ENCODE measurements around the gene PCNX4. TPM values are rescaled to one million over a fixed set of nuclear protein-coding genes. Genes with fewer than 3 reads are reported as not detected.

Gene PCNX4
- total RNA-seq, 3 donors from 2014 or later: 23.7 to 32.0 (median 25.7) TPM

GRCh38 chr14:60160422-60160821 is 68.7 kb downstream of the PCNX4 start:
- TF ChIP-seq CTCF (IDR thresholded peaks at IDR 0.05): no peak
- no peak overlapping the region for H3K4me3 ChIP-seq
- ATAC-seq (no peak), DNase-seq (no peak)
- no peaks in the 10 kb centered on the region for H3K4me1 ChIP-seq (ENCODE audit: low read depth)
- H3K9me3 ChIP-seq: no peaks in the 10 kb centered on the region
- intact Hi-C loops (cut with DNase I, micrococcal nuclease): no loop called here
- H3K36me3 ChIP-seq (ENCODE audit: low read depth): no peaks in the 10 kb centered on the region

GRCh38 chr14:60161196-60162107 is 69.7 kb downstream of the PCNX4 start:
- no peak for ATAC-seq
- Histone ChIP-seq H3K4me3 (no peak overlapping the region), H3K36me3 (ENCODE audit: low read depth) (no peaks in the 10 kb centered on the region), H3K9me3 (no peaks in the 10 kb centered on the region), H3K4me1 (ENCODE audit: low read depth) (no peaks in the 10 kb centered on the region)
- intact Hi-C loops (cut with DNase I, micrococcal nuclease): no loop called here
- DNase-seq: no peak
- no peak for TF ChIP-seq CTCF (IDR thresholded peaks at IDR 0.05)

GRCh38 chr14:60163693-60164092 is 72.0 kb downstream of the PCNX4 start:
- H3K4me3 ChIP-seq: no peak overlapping the region
- no peak for DNase-seq
- no peaks in the 10 kb centered on the region for H3K9me3 ChIP-seq
- intact Hi-C loops (cut with DNase I, micrococcal nuclease): no loop called here
- no peak for ATAC-seq
- no peaks in the 10 kb centered on the region for H3K4me1 ChIP-seq (ENCODE audit: low read depth)
- H3K36me3 ChIP-seq (ENCODE audit: low read depth): no peaks in the 10 kb centered on the region
- no peak for TF ChIP-seq CTCF (IDR thresholded peaks at IDR 0.05)

GRCh38 chr14:60164404-60164711 is 72.6 kb downstream of the PCNX4 start:
- intact Hi-C loops (cut with DNase I, micrococcal nuclease): no loop called here
- Histone ChIP-seq H3K4me1 (ENCODE audit: low read depth) (no peaks in the 10 kb centered on the region), H3K36me3 (ENCODE audit: low read depth) (no peaks in the 10 kb centered on the region), H3K9me3 (no peaks in the 10 kb centered on the region), H3K4me3 (peak overlapping the region; percentile 84)
- ATAC-seq: peak; percentile 10
- TF ChIP-seq CTCF (IDR thresholded peaks at IDR 0.05): no peak
- DNase-seq: no peak

- peak; percentile 98 for ATAC-seq
- intact Hi-C loops (cut with DNase I, micrococcal nuclease): no loop called here
- no peaks in the 10 kb centered on the region for H3K36me3 ChIP-seq (ENCODE audit: low read depth)
Measured at GRCh38 chr14:60164712-60165546, 73.2 kb downstream of the PCNX4 start, which contains the start of gene DHRS7. Gene DHRS7, minus strand, starts transcription at chr14:60165398. Its CDS starts 89 bp downstream, at chr14:60165309.

More at GRCh38 chr14:60164712-60165546, 73.2 kb downstream of the PCNX4 start, which contains the start of gene DHRS7:
- no peak for TF ChIP-seq CTCF (IDR thresholded peaks at IDR 0.05)
- Histone ChIP-seq H3K4me1 (ENCODE audit: low read depth) (no peaks in the 10 kb centered on the region), H3K4me3 (peak within 1 kb of the TSS; percentile 84), H3K9me3 (no peaks in the 10 kb centered on the region)
- DNase-seq: peak; percentile 82 to 91 (median 89)

Measured in mucosa of descending colon (tissue), 3 donors.